Measurements from ENCODE around the gene ENPP1.

Gene ENPP1

DNA sequence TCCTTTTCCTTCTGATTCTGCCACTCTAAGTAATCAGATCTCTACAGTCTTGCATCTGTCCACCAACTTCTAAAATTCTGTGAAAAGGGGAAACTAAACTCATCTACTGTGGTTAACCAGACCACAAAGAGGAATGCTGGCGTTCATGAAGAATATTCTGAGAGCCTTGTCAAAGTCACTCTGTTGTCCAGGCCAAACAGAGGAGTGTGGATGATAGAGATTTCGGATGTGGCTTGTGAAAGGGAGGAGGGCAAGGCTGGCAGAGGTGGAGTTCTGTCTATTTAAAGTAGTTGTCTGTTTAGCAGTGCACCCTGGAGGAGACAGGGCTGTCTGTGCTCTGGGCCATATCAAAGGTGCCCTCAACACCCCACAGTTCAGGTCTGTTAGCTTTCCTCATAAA is 109.5 kb downstream of the ENPP1 start:
- Mint-ChIP-seq H3K4me1 (ENCODE audit: low read depth) (peaks cover 22% of the 10 kb centered on the region), H3K4me3 (peak overlapping the region; percentile 0), H3K36me3 (ENCODE audit: low read depth) (no peaks in the 10 kb centered on the region), H3K27ac (no peak overlapping the region), H3K27me3 (peaks cover 47% of the 10 kb centered on the region), H3K9me3 (peaks cover 17% of the 10 kb centered on the region)

GRCh38 chr6:131917763-131918649 is 110.2 kb downstream of the ENPP1 start:
- Mint-ChIP-seq H3K9me3 (peaks cover 18% of the 10 kb centered on the region), H3K4me1 (ENCODE audit: low read depth) (peaks cover 22% of the 10 kb centered on the region), H3K27ac (no peak overlapping the region), H3K36me3 (ENCODE audit: low read depth) (no peaks in the 10 kb centered on the region), H3K4me3 (no peak overlapping the region), H3K27me3 (peaks cover 44% of the 10 kb centered on the region)

DNA sequence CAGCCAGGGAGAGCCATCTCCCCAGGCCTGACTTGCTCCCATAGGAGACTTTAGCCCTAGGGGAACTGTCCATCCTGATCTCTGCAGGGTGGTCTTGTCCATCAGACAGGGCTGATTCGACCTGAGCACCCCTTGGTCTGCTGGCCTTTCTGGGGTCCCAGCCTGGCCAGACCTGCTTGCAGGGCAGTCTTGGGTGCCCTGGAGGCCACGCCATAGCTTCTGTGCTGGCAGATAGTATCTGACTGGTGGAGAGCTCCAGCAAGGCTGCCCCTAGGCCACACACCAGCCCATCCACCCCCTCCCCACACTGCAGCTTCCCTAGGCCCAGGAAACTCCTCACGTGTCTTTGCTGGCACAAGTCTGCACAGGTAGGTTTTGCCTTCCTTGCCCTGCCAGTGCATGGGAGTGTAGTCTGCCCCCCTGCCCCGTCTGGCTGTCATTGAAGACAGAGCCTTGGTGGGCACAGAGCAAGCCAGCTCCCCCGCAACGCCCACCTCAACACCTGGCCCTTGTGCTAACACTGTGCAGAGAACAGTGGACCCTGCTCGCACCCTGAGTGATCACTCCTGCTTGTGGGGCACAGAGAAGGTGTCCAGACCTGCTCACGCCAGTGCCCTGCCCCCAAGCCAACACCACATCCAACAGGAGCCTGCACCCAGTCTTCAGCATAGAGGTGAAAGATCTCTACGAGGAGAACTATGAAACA is 111.0 kb downstream of the ENPP1 start:
- Mint-ChIP-seq H3K36me3 (ENCODE audit: low read depth) (no peaks in the 10 kb centered on the region), H3K4me3 (no peak overlapping the region), H3K27me3 (peaks cover 36% of the 10 kb centered on the region), H3K4me1 (ENCODE audit: low read depth) (peaks cover 22% of the 10 kb centered on the region), H3K9me3 (peaks cover 20% of the 10 kb centered on the region), H3K27ac (no peak overlapping the region)

- peaks cover 34% of the 10 kb centered on the region for H3K27me3 Mint-ChIP-seq
- H3K36me3 Mint-ChIP-seq (ENCODE audit: low read depth), result no peaks in the 10 kb centered on the region
These were observed 112.8 kb downstream of the ENPP1 start for GRCh38 chr6:131920656-131921055.

DNA sequence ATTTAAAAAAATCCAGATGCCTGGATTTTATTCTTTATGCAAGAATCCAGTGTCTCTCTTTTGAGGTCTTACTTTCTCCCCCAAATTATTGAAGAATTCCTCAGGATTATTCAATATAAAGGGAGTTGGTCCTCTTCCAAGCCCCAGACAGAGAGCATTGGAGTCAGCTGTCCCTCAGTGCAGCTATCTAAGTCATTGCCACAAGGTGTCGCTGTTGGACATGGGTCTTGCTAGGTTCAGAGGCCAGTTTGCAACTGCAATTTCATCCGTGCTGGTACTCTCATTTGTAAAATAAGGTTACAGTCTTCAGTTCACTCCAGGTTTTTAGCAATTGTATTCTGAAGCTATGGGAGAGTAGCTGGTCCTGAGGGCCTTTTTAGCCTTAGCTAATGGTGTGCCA is 115.5 kb downstream of the ENPP1 start:
- Mint-ChIP-seq H3K9me3 (peaks cover 15% of the 10 kb centered on the region), H3K27me3 (peaks cover 22% of the 10 kb centered on the region), H3K4me3 (no peak overlapping the region), H3K36me3 (ENCODE audit: low read depth) (no peaks in the 10 kb centered on the region), H3K27ac (no peak overlapping the region), H3K4me1 (ENCODE audit: low read depth) (no peaks in the 10 kb centered on the region)

More at GRCh38 chr6:131920656-131921055, 112.8 kb downstream of the ENPP1 start:
- H3K27ac Mint-ChIP-seq, result no peak overlapping the region
- H3K4me3 Mint-ChIP-seq, result no peak overlapping the region
- H3K9me3 Mint-ChIP-seq, result peaks cover 21% of the 10 kb centered on the region
- peaks cover 22% of the 10 kb centered on the region for H3K4me1 Mint-ChIP-seq (ENCODE audit: low read depth)

DNA sequence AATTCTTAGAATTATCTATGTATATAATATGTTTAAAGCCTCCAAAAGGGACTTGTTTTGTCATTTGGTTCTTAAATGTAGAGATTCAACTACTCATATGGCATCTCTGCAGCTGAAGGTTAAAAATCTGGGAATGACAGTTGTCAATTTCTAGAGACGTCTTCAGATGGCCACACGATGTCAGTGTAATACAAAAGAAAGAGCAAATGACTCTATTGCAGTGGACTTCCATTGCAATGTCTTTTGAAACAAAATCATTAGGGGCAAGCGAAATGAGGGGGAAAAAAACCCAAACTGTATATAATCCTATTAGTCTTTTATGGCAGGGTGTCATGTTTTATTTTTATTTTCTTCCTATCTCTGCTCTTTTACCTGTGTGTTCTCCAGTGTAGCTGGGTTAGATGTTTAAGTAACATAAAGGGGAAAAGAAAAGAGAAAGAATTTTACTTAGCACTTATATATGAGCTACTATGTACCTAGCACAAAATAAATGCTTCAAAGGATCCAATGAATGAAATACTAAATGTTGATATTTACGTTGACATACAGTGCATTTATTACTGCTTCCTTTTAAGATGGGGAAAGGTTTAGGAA is 117.2 kb downstream of the ENPP1 start:
- Mint-ChIP-seq H3K9me3 (peaks cover 15% of the 10 kb centered on the region), H3K27ac (no peak overlapping the region), H3K27me3 (peaks cover 13% of the 10 kb centered on the region), H3K4me1 (ENCODE audit: low read depth) (no peaks in the 10 kb centered on the region), H3K4me3 (no peak overlapping the region), H3K36me3 (ENCODE audit: low read depth) (no peaks in the 10 kb centered on the region)

GRCh38 chr6:131929264-131929663 is 121.4 kb downstream of the ENPP1 start:
- Mint-ChIP-seq H3K27me3 (peaks cover 20% of the 10 kb centered on the region), H3K9me3 (no peaks in the 10 kb centered on the region), H3K36me3 (ENCODE audit: low read depth) (no peaks in the 10 kb centered on the region), H3K27ac (no peak overlapping the region), H3K4me3 (no peak overlapping the region), H3K4me1 (ENCODE audit: low read depth) (no peaks in the 10 kb centered on the region)

GRCh38 chr6:131929976-131930375 is 122.2 kb downstream of the ENPP1 start:
- H3K36me3 Mint-ChIP-seq (ENCODE audit: low read depth), result no peaks in the 10 kb centered on the region
- H3K4me1 Mint-ChIP-seq (ENCODE audit: low read depth), result no peaks in the 10 kb centered on the region
- H3K27ac Mint-ChIP-seq, result no peak overlapping the region
- peaks cover 17% of the 10 kb centered on the region for H3K27me3 Mint-ChIP-seq
- no peaks in the 10 kb centered on the region for H3K9me3 Mint-ChIP-seq
- H3K4me3 Mint-ChIP-seq, result no peak overlapping the region

DNA sequence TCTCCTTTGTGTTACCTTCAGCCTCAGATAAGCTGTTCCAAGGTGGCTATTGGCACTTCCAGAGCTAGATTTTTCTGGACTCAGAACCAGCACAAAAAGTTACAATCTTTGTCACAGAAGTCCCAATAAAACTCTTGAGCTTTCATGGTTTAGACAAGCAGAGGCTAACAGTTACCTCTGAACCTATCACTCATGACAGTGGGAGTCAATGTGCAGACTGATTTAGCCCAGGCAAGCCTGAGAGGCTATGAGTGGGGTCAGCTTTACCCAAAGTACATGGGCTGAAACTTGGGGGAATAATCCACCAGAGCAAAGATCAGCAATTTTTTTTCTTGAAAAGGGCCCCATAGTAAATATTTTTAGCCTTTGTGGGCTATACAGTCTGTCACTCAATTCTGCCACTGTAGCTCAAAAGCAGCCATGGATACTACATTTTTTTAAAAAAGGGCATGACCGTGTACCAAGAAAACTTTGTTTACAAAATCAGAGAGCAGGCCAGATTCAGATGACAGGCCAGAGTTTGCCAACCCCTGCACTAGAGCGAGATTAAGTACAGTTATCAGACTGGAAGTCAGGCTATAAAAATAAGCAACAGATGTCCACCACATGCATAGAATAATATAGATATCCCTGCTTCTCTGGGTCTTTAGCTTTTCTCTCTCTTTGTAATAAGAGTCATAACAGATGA is 123.4 kb downstream of the ENPP1 start:
- no peaks in the 10 kb centered on the region for H3K36me3 Mint-ChIP-seq (ENCODE audit: low read depth)
- H3K27me3 Mint-ChIP-seq, result peaks cover 19% of the 10 kb centered on the region

DNA sequence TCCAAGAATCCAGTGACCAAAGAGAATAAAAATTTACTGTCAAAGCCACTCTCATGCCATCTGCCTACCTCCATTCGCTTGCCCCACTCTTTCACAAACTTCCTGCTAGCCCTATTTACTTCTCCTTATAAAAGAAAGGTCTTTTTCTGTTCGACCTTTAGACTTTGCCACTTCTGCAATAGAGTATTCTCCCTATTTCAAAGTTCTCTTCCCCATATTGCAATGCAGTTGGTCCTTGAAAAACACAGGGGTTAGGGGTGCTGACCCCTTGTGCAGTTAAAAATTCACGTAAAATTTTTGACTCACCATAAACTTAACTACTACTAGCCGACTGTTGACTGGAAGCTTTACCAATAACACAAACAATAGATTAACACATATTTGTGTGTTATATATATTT is 128.3 kb downstream of the ENPP1 start:
- peaks cover 24% of the 10 kb centered on the region for H3K27me3 Mint-ChIP-seq

More for the DNA sequence above, 123.4 kb downstream of the ENPP1 start:
- Mint-ChIP-seq H3K4me3 (no peak overlapping the region), H3K27ac (no peak overlapping the region), H3K9me3 (no peaks in the 10 kb centered on the region), H3K4me1 (ENCODE audit: low read depth) (no peaks in the 10 kb centered on the region)

DNA sequence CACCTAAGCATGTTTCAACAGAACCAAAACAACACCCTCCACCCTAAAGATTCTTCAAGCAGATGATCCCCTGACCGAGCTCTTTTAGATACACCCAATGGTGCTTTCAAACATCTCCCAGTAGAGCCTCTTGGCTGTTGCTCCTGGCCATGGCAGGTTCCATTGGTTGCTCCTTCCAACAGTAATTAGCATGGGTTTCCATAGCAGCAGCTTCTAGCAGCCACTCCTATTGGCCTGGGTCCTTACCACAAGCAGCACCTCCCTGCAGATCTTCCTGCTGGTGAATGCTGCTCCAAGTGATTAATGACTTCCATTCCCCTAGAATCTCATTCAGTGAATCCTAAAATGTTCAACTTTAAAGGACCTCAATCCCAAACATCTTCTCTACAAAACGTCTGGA is 129.4 kb downstream of the ENPP1 start:
- no peaks in the 10 kb centered on the region for H3K4me1 Mint-ChIP-seq (ENCODE audit: low read depth)
- H3K9me3 Mint-ChIP-seq, result no peaks in the 10 kb centered on the region

More for the DNA sequence above, 128.3 kb downstream of the ENPP1 start:
- no peak overlapping the region for H3K4me3 Mint-ChIP-seq
- no peak overlapping the region for H3K27ac Mint-ChIP-seq
- no peaks in the 10 kb centered on the region for H3K9me3 Mint-ChIP-seq
- H3K4me1 Mint-ChIP-seq (ENCODE audit: low read depth), result no peaks in the 10 kb centered on the region
- H3K36me3 Mint-ChIP-seq (ENCODE audit: low read depth), result no peaks in the 10 kb centered on the region

GRCh38 chr6:131937703-131938631 is 130.1 kb downstream of the ENPP1 start:
- Mint-ChIP-seq H3K27me3 (peaks cover 19% of the 10 kb centered on the region), H3K36me3 (ENCODE audit: low read depth) (no peaks in the 10 kb centered on the region), H3K27ac (no peak overlapping the region), H3K4me3 (no peak overlapping the region), H3K9me3 (no peaks in the 10 kb centered on the region), H3K4me1 (ENCODE audit: low read depth) (no peaks in the 10 kb centered on the region)

More for the DNA sequence above, 129.4 kb downstream of the ENPP1 start:
- Mint-ChIP-seq H3K27ac (no peak overlapping the region), H3K27me3 (peaks cover 19% of the 10 kb centered on the region), H3K36me3 (ENCODE audit: low read depth) (no peaks in the 10 kb centered on the region), H3K4me3 (no peak overlapping the region)

All from stimulated activated naive CD8-positive, alpha-beta T cell treated with anti-CD3 and anti-CD28 coated beads, Interleukin-15, Interleukin-2, amounts not matched to agents 100 ng/mL and 50 ng/mL, for 24 hours (primary cell).